ENCODE results near the gene CFAP97D2. TPM values are rescaled to one million over a fixed set of nuclear protein-coding genes. Genes with fewer than 3 reads are reported as not detected.
A peak's percentile ranks its signal among the peaks of the same experiment; 100 is the strongest.

Gene CFAP97D2
- total and polyA plus RNA-seq, 4 donors, result 1.3 to 3.7 (median 1.5) TPM

- WGBS, 2 donors, result 1% methylated on average over 64 to 76 of the region's 76 CpGs
- H3K4me1 ChIP-seq (ENCODE audit: control insufficient read depth in 5 of 5, insufficient read depth in 5 of 5, low read length in 5 of 5), result peaks cover 3 to 8% (median 5%) of the 10 kb centered on the region in 5 donors
- ATAC-seq (ENCODE audit: insufficient read depth, low FRiP score), result peak; percentile 98
- H3K9me3 ChIP-seq (ENCODE audit: control insufficient read depth in 4 of 4, insufficient read depth in 3 of 4, low read length in 3 of 4), result no peaks in the 10 kb centered on the region
- H3K27me3 ChIP-seq (ENCODE audit: control insufficient read depth in 3 of 3, insufficient read depth in 3 of 3, low read length in 2 of 3), result peaks cover 0 to 17% (median 10%) of the 10 kb centered on the region in 3 donors
- DNase-seq, result peak; percentile 92 to 95 (median 94)
- no peak for TF ChIP-seq CTCF (IDR thresholded peaks at IDR 0.05; ENCODE audit: control extremely low read depth, extremely low read depth)
- H3K4me3 ChIP-seq, result peak within 1 kb of the TSS; percentile 97
- H3K27ac ChIP-seq (ENCODE audit: low read depth in 1 of 2, low read length in 1 of 2), result peak within 1 kb of the TSS; percentile 83 to 94
- H3K9ac ChIP-seq (ENCODE audit: insufficient read depth in 1 of 2, low read length in 2 of 2), result peak within 1 kb of the TSS; percentile 56 to 75
- peaks cover 13 to 22% (median 16%) of the 10 kb centered on the region in 4 donors for H3K36me3 ChIP-seq (ENCODE audit: control insufficient read depth in 4 of 4, insufficient read depth in 4 of 4, low read length in 4 of 4)
Observed at GRCh38 chr13:114234645-114235421, 55.8 kb downstream of the CFAP97D2 start, which contains the start of gene CDC16. Gene CDC16 (plus strand): TSS chr13:114234897. CDS start chr13:114235085, 188 bp downstream.

- no peak for ATAC-seq (ENCODE audit: insufficient read depth, low FRiP score)
- H3K9me3 ChIP-seq (ENCODE audit: control insufficient read depth in 4 of 4, insufficient read depth in 3 of 4, low read length in 3 of 4), result no peaks in the 10 kb centered on the region
- peaks cover 0 to 8% (median 2%) of the 10 kb centered on the region in 3 donors for H3K27me3 ChIP-seq (ENCODE audit: control insufficient read depth in 3 of 3, insufficient read depth in 3 of 3, low read length in 2 of 3)
- peak in 2 of 3 donors; percentile 8 to 9 for DNase-seq
- no peak for TF ChIP-seq CTCF (IDR thresholded peaks at IDR 0.05; ENCODE audit: control extremely low read depth, extremely low read depth)
- H3K36me3 ChIP-seq (ENCODE audit: control insufficient read depth in 4 of 4, insufficient read depth in 4 of 4, low read length in 4 of 4), result peaks cover 13 to 22% (median 17%) of the 10 kb centered on the region in 4 donors
- H3K4me3 ChIP-seq, result no peak overlapping the region
- peak overlapping the region; percentile 56 to 75 for H3K9ac ChIP-seq (ENCODE audit: insufficient read depth in 1 of 2, low read length in 2 of 2)
- WGBS, 2 donors, result 21 to 44% methylated on average over 10 of the region's 10 CpGs
- H3K27ac ChIP-seq (ENCODE audit: low read depth in 1 of 2, low read length in 1 of 2), result no peak overlapping the region
- peaks cover 3 to 8% (median 5%) of the 10 kb centered on the region in 5 donors for H3K4me1 ChIP-seq (ENCODE audit: control insufficient read depth in 5 of 5, insufficient read depth in 5 of 5, low read length in 5 of 5)
Observed at GRCh38 chr13:114235697-114236096, 56.6 kb downstream of the CFAP97D2 start.

- Histone ChIP-seq H3K4me1 (ENCODE audit: control insufficient read depth in 5 of 5, insufficient read depth in 5 of 5, low read length in 5 of 5) (peaks cover 3 to 8% (median 5%) of the 10 kb centered on the region in 5 donors), H3K9me3 (ENCODE audit: control insufficient read depth in 4 of 4, insufficient read depth in 3 of 4, low read length in 3 of 4) (no peaks in the 10 kb centered on the region), H3K36me3 (ENCODE audit: control insufficient read depth in 4 of 4, insufficient read depth in 4 of 4, low read length in 4 of 4) (peaks cover 14 to 26% (median 19%) of the 10 kb centered on the region in 4 donors), H3K9ac (ENCODE audit: insufficient read depth in 1 of 2, low read length in 2 of 2) (peak overlapping the region in 1 of 2 donors; percentile 75), H3K4me3 (no peak overlapping the region), H3K27ac (ENCODE audit: low read depth in 1 of 2, low read length in 1 of 2) (no peak overlapping the region), H3K27me3 (ENCODE audit: control insufficient read depth in 3 of 3, insufficient read depth in 3 of 3, low read length in 2 of 3) (peaks cover 0 to 5% (median 0%) of the 10 kb centered on the region in 3 donors)
- 67 to 74% methylated on average over 4 of the region's 4 CpGs for WGBS, 2 donors
- no peak for DNase-seq
- no peak for ATAC-seq (ENCODE audit: insufficient read depth, low FRiP score)
- TF ChIP-seq CTCF (IDR thresholded peaks at IDR 0.05; ENCODE audit: control extremely low read depth, extremely low read depth), result no peak
Observed at GRCh38 chr13:114236227-114236626, 57.2 kb downstream of the CFAP97D2 start.

Measured in lung (tissue), 12 donors.